NB4 (cell line): Measurements from ENCODE around the gene IQCE.

Experiments used
- DNase-seq: peaks from one replicate; pipeline ENCODE4 v3.0.0; 2010; ENCODE audit warnings: low read depth
- H3K4me3 ChIP-seq: one replicate; pipeline ENCODE4 v1.5.1; 2011; ENCODE audit warnings: mild to moderate bottlenecking, low read depth, low read length, moderate library complexity
- CTCF ChIP-seq: IDR thresholded peaks from one replicate; pipeline ENCODE4 v1.5.1; 2012; ENCODE audit warnings: low read depth, low read length
- MYC ChIP-seq: IDR thresholded peaks from 2 replicates; pipeline ENCODE4 v1.6.1; 2011; ENCODE audit warnings: low read depth, low read length
- POLR2A ChIP-seq: IDR thresholded peaks from 2 replicates; pipeline ENCODE4 v1.6.1; 2011; ENCODE audit warnings: mild to moderate bottlenecking; ENCODE audit not compliant: insufficient read length; ENCODE audit errors: extremely low read depth
- TF ChIP-seq, protein P1 (sequence below): IDR thresholded peaks from 2 replicates; pipeline ENCODE4 v1.6.1; 2011; ENCODE audit warnings: low read depth, low read length

The IQCE gene

DNA sequence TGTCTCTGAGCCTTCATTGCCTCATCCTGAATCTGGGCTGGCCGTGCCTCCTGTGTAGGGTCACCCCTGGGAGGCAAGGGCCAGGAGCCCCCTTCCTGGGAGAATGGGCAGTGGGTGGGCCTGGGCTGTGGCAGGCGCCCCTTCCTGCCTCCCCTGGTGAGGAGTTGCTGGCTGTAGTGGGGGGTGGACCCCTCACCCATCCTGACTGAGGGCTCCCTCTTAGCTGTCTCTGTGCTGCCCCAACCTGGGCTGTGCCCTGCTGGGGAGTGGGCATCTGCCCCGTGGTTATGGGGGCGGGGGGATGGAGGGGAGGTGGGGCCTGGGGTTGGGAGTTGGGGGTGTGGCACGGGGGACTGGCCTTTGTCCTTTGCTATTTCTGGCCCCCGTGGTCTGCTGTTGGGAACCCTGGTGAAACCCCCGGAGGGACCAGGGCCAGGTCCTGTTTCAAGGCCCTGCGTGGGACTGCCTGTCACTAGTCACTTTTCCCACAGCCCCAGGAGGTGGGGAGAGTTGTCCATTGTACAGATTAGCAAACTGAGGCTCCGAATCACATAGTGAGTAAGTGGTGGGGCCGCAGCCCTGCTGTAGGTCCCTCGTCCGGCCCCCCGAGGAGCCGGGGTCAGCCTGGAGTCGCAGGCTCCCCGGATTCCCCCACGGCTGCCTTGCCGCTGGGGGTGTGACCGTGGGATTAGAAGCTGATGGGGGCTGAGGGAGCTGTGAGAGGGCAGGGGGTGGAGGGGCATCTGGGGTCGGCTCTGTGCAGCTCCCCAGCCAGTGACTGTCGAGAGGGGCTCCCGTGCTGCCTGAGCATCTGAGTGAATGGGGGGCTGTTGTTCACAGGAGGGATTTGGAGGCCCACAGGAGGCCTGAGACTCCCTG lies 75.7 kb downstream of the IQCE start:
- no peak for DNase-seq
- TF ChIP-seq, protein P1, sequence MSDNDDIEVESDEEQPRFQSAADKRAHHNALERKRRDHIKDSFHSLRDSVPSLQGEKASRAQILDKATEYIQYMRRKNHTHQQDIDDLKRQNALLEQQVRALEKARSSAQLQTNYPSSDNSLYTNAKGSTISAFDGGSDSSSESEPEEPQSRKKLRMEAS, result no peak
- TF ChIP-seq POLR2A (no peak), CTCF (no peak), MYC (no peak)
- H3K4me3 ChIP-seq, result peak overlapping the region; percentile 70

GRCh38 chr7:2635148-2635668 lies 76.4 kb downstream of the IQCE start:
- DNase-seq, result no peak
- no peak overlapping the region for H3K4me3 ChIP-seq
- TF ChIP-seq, protein P1, result no peak
- no peak for TF ChIP-seq MYC
- TF ChIP-seq CTCF, result no peak
- no peak for TF ChIP-seq POLR2A

DNA sequence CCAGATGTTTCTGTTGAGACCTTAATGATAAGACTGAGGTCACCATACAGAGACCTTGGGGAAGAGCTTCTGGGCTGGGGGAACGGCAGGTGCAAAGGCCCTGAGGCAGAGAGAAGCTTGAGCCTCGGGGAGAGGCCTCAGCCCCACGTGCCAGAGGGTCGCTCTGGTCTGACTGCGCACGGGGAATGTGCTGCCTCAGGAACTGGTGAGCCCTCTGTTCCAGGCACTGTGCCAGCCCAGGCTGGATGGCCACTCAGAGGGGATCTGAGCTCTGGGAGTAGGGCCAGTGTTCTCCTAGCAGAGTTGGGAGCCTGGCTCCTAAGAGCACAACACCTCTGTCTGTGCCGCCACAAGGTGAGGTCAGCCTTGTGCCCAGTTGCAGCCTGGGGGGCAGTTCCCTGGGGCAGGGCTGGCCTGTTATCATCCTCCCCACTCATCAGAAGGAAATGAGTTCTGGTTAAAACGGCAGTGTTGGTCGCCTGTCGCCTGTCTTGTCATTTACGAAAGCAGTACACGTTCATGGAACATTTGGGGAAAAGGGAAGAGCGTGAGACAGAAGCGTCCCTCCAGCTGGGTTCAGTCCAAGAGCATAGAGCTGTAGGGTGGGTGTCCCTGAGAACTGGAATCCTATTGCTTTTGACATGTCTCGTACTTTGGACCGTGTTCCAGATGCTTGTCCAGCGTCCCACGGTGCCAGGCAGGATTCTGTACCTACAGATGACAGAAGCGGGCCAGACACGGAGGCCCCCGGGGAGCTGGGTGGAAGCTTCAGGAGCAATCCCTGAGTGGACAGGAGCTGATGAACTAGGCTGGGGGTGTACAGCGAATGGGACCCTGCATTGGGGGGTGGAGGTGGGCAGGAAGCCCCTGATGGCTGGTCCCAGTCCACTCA lies 77.3 kb downstream of the IQCE start:
- DNase-seq, result no peak
- no peak for TF ChIP-seq CTCF
- TF ChIP-seq, protein P1, result no peak
- TF ChIP-seq POLR2A, result no peak
- no peak for TF ChIP-seq MYC
- H3K4me3 ChIP-seq, result no peak overlapping the region

DNA sequence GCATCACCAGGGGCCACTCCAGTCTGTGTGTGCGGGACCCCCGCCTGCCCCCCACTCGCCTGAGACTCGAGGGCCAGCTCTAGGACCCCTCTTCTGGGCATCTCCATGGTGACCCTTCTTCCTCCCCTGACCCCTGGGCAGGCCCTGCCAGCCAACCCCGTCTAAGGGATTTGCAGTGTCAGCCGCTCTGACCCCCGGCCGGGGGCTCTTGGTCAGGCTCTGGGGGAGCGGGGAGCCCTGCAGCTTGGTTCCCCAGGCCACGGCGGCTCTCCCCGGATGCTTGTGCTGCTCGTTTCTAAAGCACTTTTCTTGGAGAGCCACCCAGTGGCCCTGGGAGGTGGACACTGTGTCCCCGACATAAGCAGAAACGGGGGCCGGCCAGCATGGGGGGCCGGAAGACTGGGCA lies 78.3 kb downstream of the IQCE start:
- TF ChIP-seq CTCF, result no peak
- TF ChIP-seq, protein P1, result no peak
- no peak for TF ChIP-seq POLR2A
- no peak for TF ChIP-seq MYC
- H3K4me3 ChIP-seq, result no peak overlapping the region
- DNase-seq, result no peak

GRCh38 chr7:2637505-2638223 lies 78.9 kb downstream of the IQCE start:
- TF ChIP-seq, protein P1, result no peak; the same call in 1 of the 2 replicates
- no peak for TF ChIP-seq MYC
- no peak for TF ChIP-seq CTCF
- no peak for TF ChIP-seq POLR2A
- DNase-seq, result peak; percentile 88
- no peak overlapping the region for H3K4me3 ChIP-seq
